ENCODE measurements around the gene RBM42. TPM values are rescaled to one million over a fixed set of nuclear protein-coding genes. Genes with fewer than 3 reads are reported as not detected.
"Not testable (repeated sequence)": the region's sequence is repeated elsewhere in the genome, so short reads cannot be mapped to it uniquely, and the experiment has no call there.

Gene RBM42
- total and polyA plus RNA-seq, 2 donors: 51.8 to 57.1 TPM

DNA sequence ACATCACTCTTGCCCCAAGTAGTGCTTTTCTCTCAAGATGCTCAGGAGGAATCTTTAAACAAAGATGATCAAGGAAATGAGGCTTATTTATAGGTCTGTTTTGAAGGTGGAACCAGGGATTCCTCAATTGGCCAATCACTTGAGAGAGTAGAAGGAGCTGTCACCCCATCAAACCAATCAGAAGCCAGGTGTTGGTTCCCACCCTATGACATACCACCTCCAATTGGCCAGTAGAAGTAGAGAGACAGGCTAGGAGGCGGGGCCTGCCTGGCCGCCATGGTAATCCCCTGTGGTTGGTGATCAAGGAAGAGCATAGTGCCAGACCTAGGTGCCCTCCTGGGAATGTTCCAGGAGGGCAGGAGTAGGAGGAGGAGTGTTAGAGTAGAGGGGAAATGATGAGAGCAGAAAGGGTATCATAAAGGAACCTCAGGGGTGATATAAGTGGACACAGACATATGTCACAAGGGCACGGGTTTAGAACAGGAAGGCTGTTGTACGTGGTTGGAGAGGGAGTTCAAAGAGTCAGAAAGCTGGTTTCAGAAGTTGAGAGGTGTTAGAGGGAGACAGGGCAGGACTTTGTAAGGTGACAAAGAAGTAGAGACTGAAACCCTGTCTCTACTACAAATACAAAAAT lies 32.4 kb upstream of the RBM42 start:
- no peaks in the 10 kb centered on the region for H3K9me3 ChIP-seq (ENCODE audit: control insufficient read depth in 2 of 2, insufficient read depth in 1 of 2, low read length in 1 of 2)
- H3K4me3 ChIP-seq (ENCODE audit: low read length in 2 of 2): no peak overlapping the region
- H3K27me3 ChIP-seq (ENCODE audit: control insufficient read depth in 2 of 2, insufficient read depth in 1 of 2, low read length in 1 of 2): no peaks in the 10 kb centered on the region
- H3K36me3 ChIP-seq (ENCODE audit: control insufficient read depth in 2 of 2, insufficient read depth in 2 of 2, low read length in 1 of 2): no peaks in the 10 kb centered on the region
- H3K4me1 ChIP-seq (ENCODE audit: control insufficient read depth in 2 of 2, insufficient read depth in 2 of 2, low read length in 2 of 2): no peaks in the 10 kb centered on the region
- no peak for DNase-seq (ENCODE audit: low read depth in 6 of 9, low spot score in 9 of 9)
- no peak overlapping the region for H3K27ac ChIP-seq (ENCODE audit: low read depth in 1 of 2, low read length in 1 of 2)
- 68% methylated on average over 4 of the region's 4 CpGs for WGBS

- DNase-seq (ENCODE audit: low read depth in 6 of 9, low spot score in 9 of 9): no peak
- H3K4me1 ChIP-seq (ENCODE audit: control insufficient read depth in 2 of 2, insufficient read depth in 2 of 2, low read length in 2 of 2): no peaks in the 10 kb centered on the region
- no peak overlapping the region for H3K4me3 ChIP-seq (ENCODE audit: low read length in 2 of 2)
- no peak overlapping the region for H3K27ac ChIP-seq (ENCODE audit: low read depth in 1 of 2, low read length in 1 of 2)
- WGBS: 92% methylated on average over 3 of the region's 3 CpGs
- no peaks in the 10 kb centered on the region for H3K36me3 ChIP-seq (ENCODE audit: control insufficient read depth in 2 of 2, insufficient read depth in 2 of 2, low read length in 1 of 2)
- no peaks in the 10 kb centered on the region for H3K27me3 ChIP-seq (ENCODE audit: control insufficient read depth in 2 of 2, insufficient read depth in 1 of 2, low read length in 1 of 2)
- no peaks in the 10 kb centered on the region for H3K9me3 ChIP-seq (ENCODE audit: control insufficient read depth in 2 of 2, insufficient read depth in 1 of 2, low read length in 1 of 2)
Measured at GRCh38 chr19:35601971-35602370, 26.9 kb upstream of the RBM42 start.

GRCh38 chr19:35604436-35604835 lies 24.4 kb upstream of the RBM42 start:
- DNase-seq (ENCODE audit: low read depth in 6 of 9, low spot score in 9 of 9); H3K4me1 ChIP-seq (ENCODE audit: control insufficient read depth in 2 of 2, insufficient read depth in 2 of 2, low read length in 2 of 2); H3K9me3 ChIP-seq (ENCODE audit: control insufficient read depth in 2 of 2, insufficient read depth in 1 of 2, low read length in 1 of 2); H3K4me3 ChIP-seq (ENCODE audit: low read length in 2 of 2); H3K36me3 ChIP-seq (ENCODE audit: control insufficient read depth in 2 of 2, insufficient read depth in 2 of 2, low read length in 1 of 2); H3K27ac ChIP-seq (ENCODE audit: low read depth in 1 of 2, low read length in 1 of 2); H3K27me3 ChIP-seq (ENCODE audit: control insufficient read depth in 2 of 2, insufficient read depth in 1 of 2, low read length in 1 of 2): not testable (repeated sequence)
- WGBS: 96% methylated on average over 4 of the region's 4 CpGs

GRCh38 chr19:35607170-35607569 lies 21.7 kb upstream of the RBM42 start:
- H3K27ac ChIP-seq (ENCODE audit: low read depth in 1 of 2, low read length in 1 of 2); H3K36me3 ChIP-seq (ENCODE audit: control insufficient read depth in 2 of 2, insufficient read depth in 2 of 2, low read length in 1 of 2); H3K4me3 ChIP-seq (ENCODE audit: low read length in 2 of 2); DNase-seq (ENCODE audit: low read depth in 6 of 9, low spot score in 9 of 9); H3K27me3 ChIP-seq (ENCODE audit: control insufficient read depth in 2 of 2, insufficient read depth in 1 of 2, low read length in 1 of 2); H3K4me1 ChIP-seq (ENCODE audit: control insufficient read depth in 2 of 2, insufficient read depth in 2 of 2, low read length in 2 of 2); H3K9me3 ChIP-seq (ENCODE audit: control insufficient read depth in 2 of 2, insufficient read depth in 1 of 2, low read length in 1 of 2): not testable (repeated sequence)
- WGBS: 87% methylated on average over 8 of the region's 8 CpGs

DNA sequence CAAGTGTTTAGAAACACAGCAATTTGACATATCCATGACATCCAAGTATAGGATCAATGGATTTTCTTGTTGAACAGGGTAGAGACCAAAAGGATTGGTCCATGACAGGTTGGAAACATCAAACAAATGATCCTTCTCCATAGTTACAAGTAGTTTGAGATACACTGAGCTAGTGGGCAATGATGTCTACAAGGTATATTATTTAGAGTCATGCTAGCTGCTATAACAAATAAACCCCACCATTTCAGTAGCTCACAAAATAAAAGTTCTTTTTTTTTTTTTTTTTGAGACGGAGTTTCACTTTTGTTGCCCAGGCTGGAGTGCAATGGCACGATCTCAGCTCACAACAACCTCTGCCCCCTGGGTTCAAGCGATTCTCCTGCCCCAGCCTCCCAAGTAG lies 21.2 kb upstream of the RBM42 start:
- WGBS: 90% methylated on average over 3 of the region's 3 CpGs
- no peaks in the 10 kb centered on the region for H3K27me3 ChIP-seq (ENCODE audit: control insufficient read depth in 2 of 2, insufficient read depth in 1 of 2, low read length in 1 of 2)
- peaks cover 3 to 11% of the 10 kb centered on the region in 2 donors for H3K4me1 ChIP-seq (ENCODE audit: control insufficient read depth in 2 of 2, insufficient read depth in 2 of 2, low read length in 2 of 2)
- no peak overlapping the region for H3K27ac ChIP-seq (ENCODE audit: low read depth in 1 of 2, low read length in 1 of 2)
- no peaks in the 10 kb centered on the region for H3K9me3 ChIP-seq (ENCODE audit: control insufficient read depth in 2 of 2, insufficient read depth in 1 of 2, low read length in 1 of 2)
- DNase-seq (ENCODE audit: low read depth in 6 of 9, low spot score in 9 of 9): no peak
- no peak overlapping the region for H3K4me3 ChIP-seq (ENCODE audit: low read length in 2 of 2)
- no peaks in the 10 kb centered on the region for H3K36me3 ChIP-seq (ENCODE audit: control insufficient read depth in 2 of 2, insufficient read depth in 2 of 2, low read length in 1 of 2)

DNA sequence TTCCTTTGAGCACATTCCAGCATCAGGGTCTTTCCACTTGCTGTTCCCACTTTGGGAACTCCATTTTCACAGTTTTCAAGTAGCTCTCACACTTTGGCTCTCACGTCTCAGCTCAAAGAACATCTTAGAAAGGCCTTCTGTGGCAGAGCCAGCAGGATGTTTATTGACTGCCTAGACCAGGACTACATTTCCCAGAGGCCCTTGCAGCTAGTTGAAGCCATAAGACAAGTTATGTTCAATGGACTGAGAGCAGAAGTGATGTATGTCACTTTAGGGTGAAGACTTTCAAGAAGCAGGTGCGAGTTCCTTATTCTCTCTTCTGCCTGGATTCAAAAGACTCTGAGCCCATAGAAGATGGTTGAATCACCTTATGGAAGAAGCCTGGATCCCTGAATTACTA lies 20.6 kb upstream of the RBM42 start:
- no peak overlapping the region for H3K4me3 ChIP-seq (ENCODE audit: low read length in 2 of 2)
- H3K9me3 ChIP-seq (ENCODE audit: control insufficient read depth in 2 of 2, insufficient read depth in 1 of 2, low read length in 1 of 2): no peaks in the 10 kb centered on the region
- no peak overlapping the region for H3K27ac ChIP-seq (ENCODE audit: low read depth in 1 of 2, low read length in 1 of 2)
- H3K27me3 ChIP-seq (ENCODE audit: control insufficient read depth in 2 of 2, insufficient read depth in 1 of 2, low read length in 1 of 2): no peaks in the 10 kb centered on the region
- H3K36me3 ChIP-seq (ENCODE audit: control insufficient read depth in 2 of 2, insufficient read depth in 2 of 2, low read length in 1 of 2): no peaks in the 10 kb centered on the region
- H3K4me1 ChIP-seq (ENCODE audit: control insufficient read depth in 2 of 2, insufficient read depth in 2 of 2, low read length in 2 of 2): peaks cover 7 to 17% of the 10 kb centered on the region in 2 donors
- peak in 1 of 9 donors; percentile 13 for DNase-seq (ENCODE audit: low read depth in 6 of 9, low spot score in 9 of 9)
- 93% methylated on average over 2 of the region's 2 CpGs for WGBS

GRCh38 chr19:35609851-35610353 lies 18.9 kb upstream of the RBM42 start:
- peaks cover 0 to 2% of the 10 kb centered on the region in 2 donors for H3K36me3 ChIP-seq (ENCODE audit: control insufficient read depth in 2 of 2, insufficient read depth in 2 of 2, low read length in 1 of 2)
- peak in 1 of 9 donors; percentile 8 for DNase-seq (ENCODE audit: low read depth in 6 of 9, low spot score in 9 of 9)
- H3K9me3 ChIP-seq (ENCODE audit: control insufficient read depth in 2 of 2, insufficient read depth in 1 of 2, low read length in 1 of 2): no peaks in the 10 kb centered on the region
- no peaks in the 10 kb centered on the region for H3K27me3 ChIP-seq (ENCODE audit: control insufficient read depth in 2 of 2, insufficient read depth in 1 of 2, low read length in 1 of 2)
- H3K4me3 ChIP-seq (ENCODE audit: low read length in 2 of 2): no peak overlapping the region
- 63% methylated on average over 6 of the region's 6 CpGs for WGBS
- no peak overlapping the region for H3K27ac ChIP-seq (ENCODE audit: low read depth in 1 of 2, low read length in 1 of 2)
- H3K4me1 ChIP-seq (ENCODE audit: control insufficient read depth in 2 of 2, insufficient read depth in 2 of 2, low read length in 2 of 2): peaks cover 7 to 21% of the 10 kb centered on the region in 2 donors

- Histone ChIP-seq H3K4me1 (ENCODE audit: control insufficient read depth in 2 of 2, insufficient read depth in 2 of 2, low read length in 2 of 2) (peaks cover 7 to 21% of the 10 kb centered on the region in 2 donors), H3K36me3 (ENCODE audit: control insufficient read depth in 2 of 2, insufficient read depth in 2 of 2, low read length in 1 of 2) (peaks cover 7 to 17% of the 10 kb centered on the region in 2 donors), H3K4me3 (ENCODE audit: low read length in 2 of 2) (peak overlapping the region; percentile 56 to 70), H3K27ac (ENCODE audit: low read depth in 1 of 2, low read length in 1 of 2) (no peak overlapping the region), H3K27me3 (ENCODE audit: control insufficient read depth in 2 of 2, insufficient read depth in 1 of 2, low read length in 1 of 2) (no peaks in the 10 kb centered on the region), H3K9me3 (ENCODE audit: control insufficient read depth in 2 of 2, insufficient read depth in 1 of 2, low read length in 1 of 2) (no peaks in the 10 kb centered on the region)
- WGBS: 43% methylated on average over 9 of the region's 9 CpGs
- no peak for DNase-seq (ENCODE audit: low read depth in 6 of 9, low spot score in 9 of 9)
Measured at GRCh38 chr19:35612224-35612558, 16.6 kb upstream of the RBM42 start.

- H3K27me3 ChIP-seq (ENCODE audit: control insufficient read depth in 2 of 2, insufficient read depth in 1 of 2, low read length in 1 of 2): no peaks in the 10 kb centered on the region
- H3K36me3 ChIP-seq (ENCODE audit: control insufficient read depth in 2 of 2, insufficient read depth in 2 of 2, low read length in 1 of 2): peaks cover 9 to 23% of the 10 kb centered on the region in 2 donors
- under 1% methylated on average over 47 of the region's 47 CpGs for WGBS
- H3K4me1 ChIP-seq (ENCODE audit: control insufficient read depth in 2 of 2, insufficient read depth in 2 of 2, low read length in 2 of 2): peaks cover 7 to 21% of the 10 kb centered on the region in 2 donors
- no peaks in the 10 kb centered on the region for H3K9me3 ChIP-seq (ENCODE audit: control insufficient read depth in 2 of 2, insufficient read depth in 1 of 2, low read length in 1 of 2)
- H3K4me3 ChIP-seq (ENCODE audit: low read length in 2 of 2): peak within 1 kb of the TSS; percentile 56 to 70
- H3K27ac ChIP-seq (ENCODE audit: low read depth in 1 of 2, low read length in 1 of 2): peak within 1 kb of the TSS; percentile 19 to 22
- DNase-seq (ENCODE audit: low read depth in 6 of 9, low spot score in 9 of 9): peak; percentile 75 to 99 (median 94)
Measured at GRCh38 chr19:35612559-35613321, 16.1 kb upstream of the RBM42 start, which contains the start of gene HAUS5. Gene HAUS5 (plus strand): TSS chr19:35612735. CDS start chr19:35612795, 60 bp downstream.
